Activated CD8-positive, alpha-beta memory T cell treated with anti-CD3 and anti-CD28 coated beads for 24 hours (primary cell): ENCODE results near the gene NR2F2.

Experiments used
- DNase-seq: peaks from one replicate; pipeline ENCODE4 v3.0.0-alpha.2; 2020

NR2F2 gene

GRCh38 chr15:96330450-96331143, at the start of gene NR2F2:
Gene NR2F2 (plus strand): TSS chr15:96330700. CDS start chr15:96332106, 1,406 bp downstream.
- DNase-seq, result no peak

GRCh38 chr15:96285305-96285704, 45.2 kb upstream of the NR2F2 start:
- DNase-seq, result no peak

- DNase-seq, result no peak
Observed at GRCh38 chr15:96285729-96286254, 44.7 kb upstream of the NR2F2 start.

DNA sequence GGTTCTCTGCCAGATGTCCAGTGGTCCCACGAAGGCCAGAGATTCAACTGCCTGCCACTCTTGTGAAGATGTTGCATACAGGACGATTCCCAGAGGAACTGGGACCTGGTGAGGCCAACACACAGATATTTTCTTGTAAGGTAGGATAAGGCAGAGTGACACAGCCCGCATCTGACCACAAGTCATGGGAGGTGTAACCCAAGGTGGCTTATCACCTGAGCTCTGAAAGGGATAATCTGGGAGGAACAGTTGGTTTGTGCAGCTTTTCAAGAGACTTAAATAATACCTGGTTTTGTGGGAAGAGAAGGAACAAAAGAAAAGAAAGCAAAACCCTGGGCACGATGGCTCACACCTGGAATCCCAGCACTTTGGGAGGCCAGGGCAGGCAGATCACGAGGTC, 39.8 kb upstream of the NR2F2 start:
- no peak for DNase-seq

- no peak for DNase-seq
Observed at GRCh38 chr15:96292635-96293034, 37.9 kb upstream of the NR2F2 start.

DNA sequence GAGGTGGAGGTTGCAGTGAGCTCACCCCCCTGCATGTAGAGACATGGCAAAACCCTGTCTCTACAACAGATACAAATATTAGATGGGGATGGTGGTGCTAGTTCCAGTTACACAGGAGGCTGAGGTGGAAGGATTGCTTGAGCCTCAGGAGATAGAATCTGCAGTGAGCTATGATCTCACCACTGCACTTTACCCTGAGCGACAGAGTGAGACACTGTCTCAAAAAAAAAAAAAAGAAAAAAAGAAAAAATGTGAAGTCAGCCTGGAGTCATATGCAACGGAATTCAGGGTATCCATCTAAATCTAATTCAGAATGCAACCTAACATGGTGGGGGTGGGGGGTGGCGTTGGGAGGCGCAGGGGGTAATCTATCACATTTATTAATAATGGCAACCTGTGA, 37.1 kb upstream of the NR2F2 start:
- DNase-seq, result no peak

DNA sequence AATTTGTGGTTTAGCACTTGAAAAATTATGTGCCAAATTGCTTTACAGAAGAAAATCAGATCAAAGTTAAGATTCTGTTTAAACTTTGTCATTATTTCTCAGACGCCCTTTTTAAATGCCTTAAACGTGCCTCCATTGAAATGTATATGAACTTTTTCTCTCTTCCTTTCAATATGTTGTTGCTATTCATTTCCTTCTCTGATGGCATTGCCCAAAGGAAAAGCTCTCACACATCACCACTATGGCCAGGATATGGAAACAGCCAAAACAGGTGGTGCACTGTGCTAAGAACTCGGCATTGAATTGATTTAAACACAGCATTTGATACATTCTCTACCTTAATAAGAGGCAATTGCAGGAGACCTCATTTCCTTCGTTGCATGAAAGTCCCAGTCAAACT, 35.7 kb upstream of the NR2F2 start:
- no peak for DNase-seq

GRCh38 chr15:96296264-96296663, 34.2 kb upstream of the NR2F2 start:
- no peak for DNase-seq

- DNase-seq, result no peak
Observed at GRCh38 chr15:96297783-96298182, 32.7 kb upstream of the NR2F2 start.

DNA sequence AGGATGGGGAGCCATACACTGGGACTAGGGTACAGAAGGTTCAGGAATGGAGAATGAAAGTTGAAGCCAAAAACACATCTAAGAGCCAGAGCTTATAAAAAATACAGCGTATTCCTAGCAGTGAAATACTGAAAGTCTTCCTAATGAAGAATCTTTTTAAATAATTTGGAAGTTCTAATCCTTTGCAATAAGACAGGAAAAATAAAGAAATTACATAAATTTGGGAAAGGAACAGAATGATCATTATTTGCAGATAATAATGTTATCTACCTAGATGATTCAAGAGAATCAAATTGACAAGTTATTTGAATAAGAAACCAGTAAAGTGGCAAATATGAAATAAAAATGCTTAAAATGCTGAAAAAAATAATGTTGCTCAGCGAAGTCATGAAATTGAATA, 32.3 kb upstream of the NR2F2 start:
- DNase-seq, result no peak

- no peak for DNase-seq
Observed at GRCh38 chr15:96300836-96301235, 29.7 kb upstream of the NR2F2 start.

DNA sequence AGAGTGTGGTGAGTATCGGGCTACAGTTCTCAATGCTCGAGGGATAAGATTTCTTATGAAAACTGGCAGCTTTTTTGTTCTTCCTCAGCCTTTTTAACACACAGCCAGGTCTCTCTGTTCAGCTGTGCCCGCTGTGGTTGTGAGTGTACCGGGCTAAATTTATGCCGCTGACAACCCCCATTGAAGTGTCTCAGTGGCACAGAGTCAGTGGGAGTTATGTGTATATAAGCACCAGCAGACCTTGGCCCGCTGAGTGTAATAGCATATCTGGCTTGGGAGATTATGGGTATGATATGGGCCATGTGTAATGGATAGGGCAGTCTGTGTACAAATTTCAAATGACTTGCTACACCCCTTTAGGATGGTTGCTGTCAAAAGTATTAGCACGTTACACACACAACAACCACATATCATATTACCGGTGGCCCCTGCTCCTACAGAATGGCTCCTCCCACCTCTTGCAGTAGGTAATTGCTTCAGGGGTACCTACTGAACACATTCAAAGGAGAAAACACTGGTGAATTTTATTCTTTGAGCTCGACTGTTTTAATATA, 26.9 kb upstream of the NR2F2 start:
- no peak for DNase-seq

DNA sequence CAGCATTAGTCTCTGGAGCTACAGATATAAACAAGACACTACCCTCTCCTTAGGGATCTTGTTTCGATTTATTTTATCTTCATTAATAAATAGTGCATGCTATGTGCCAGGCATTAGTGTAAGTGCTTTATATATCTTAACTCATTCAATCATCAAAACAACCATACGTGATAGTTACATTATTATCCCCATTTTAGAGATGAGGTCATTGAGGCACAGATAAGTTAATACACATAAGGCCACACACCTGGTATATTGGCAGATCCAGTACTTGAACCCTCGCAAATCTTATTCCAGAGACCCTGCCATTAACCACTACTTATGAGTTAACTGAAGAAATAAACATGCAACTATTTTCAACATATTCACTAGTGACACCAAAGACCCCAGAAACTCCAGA, 25.7 kb upstream of the NR2F2 start:
- no peak for DNase-seq

- no peak for DNase-seq
Observed at GRCh38 chr15:96306321-96306720, 24.2 kb upstream of the NR2F2 start.

DNA sequence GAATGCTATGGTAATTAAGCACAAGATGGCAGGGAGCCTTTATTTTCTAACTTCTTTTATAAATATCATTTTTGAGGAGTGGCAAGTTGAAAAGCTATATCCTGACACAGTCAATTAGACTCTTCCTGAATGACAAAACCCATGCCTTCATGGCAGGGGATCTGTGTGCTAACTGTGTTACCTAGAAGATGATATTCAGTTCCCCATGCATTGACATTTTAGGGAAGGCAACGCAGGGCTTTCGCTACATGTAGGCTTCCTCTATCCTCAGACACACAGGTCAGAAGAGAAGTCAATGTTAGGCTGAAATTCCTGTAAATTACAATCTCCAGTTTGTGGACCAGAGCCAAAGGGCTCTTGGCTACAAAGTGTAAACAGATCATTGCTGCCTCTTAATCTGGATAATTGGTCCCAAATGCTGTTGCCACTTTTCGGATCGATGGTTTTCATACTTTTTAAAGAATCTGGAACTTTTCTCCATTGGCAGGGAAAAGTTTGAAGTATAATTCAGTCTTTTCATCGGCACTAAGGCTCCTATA, 22.6 kb upstream of the NR2F2 start:
- no peak for DNase-seq

GRCh38 chr15:96309143-96309660, 21.3 kb upstream of the NR2F2 start:
- DNase-seq, result no peak

- DNase-seq, result no peak
Observed at GRCh38 chr15:96311256-96311955, 19.1 kb upstream of the NR2F2 start.

GRCh38 chr15:96311956-96312294, 18.6 kb upstream of the NR2F2 start:
- DNase-seq, result no peak

DNA sequence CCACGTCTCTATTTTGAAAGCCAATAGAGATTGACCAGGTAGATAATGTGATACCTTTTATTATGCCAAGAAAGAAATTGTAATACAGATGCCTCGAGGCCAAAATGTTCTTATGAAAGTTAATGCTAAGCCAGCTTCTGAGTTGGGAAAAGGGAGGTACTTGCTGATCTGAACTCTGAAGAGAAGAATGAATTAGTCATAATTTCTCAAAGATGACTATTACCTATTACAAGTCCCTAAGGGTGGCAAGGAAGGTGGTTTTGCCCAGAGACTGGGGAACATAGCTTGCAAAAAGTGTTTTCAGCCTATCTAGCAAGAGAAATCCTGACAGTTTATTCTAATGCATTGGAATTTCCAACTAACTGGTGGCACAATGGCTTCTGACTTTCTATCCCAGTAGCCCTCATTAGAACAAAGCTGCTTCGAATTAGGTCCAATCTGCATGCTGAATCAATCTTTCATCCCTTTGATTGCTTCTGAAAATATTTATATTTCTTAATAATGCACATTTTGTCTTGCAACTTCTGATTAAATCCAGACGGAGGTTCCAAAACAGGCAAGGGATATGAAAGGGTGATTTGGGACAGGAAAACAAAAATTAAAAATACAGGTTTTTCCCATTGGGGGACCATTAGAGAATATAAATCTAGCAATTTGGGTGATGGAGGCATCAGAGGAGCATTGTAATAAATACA, 17.7 kb upstream of the NR2F2 start:
- no peak for DNase-seq

DNA sequence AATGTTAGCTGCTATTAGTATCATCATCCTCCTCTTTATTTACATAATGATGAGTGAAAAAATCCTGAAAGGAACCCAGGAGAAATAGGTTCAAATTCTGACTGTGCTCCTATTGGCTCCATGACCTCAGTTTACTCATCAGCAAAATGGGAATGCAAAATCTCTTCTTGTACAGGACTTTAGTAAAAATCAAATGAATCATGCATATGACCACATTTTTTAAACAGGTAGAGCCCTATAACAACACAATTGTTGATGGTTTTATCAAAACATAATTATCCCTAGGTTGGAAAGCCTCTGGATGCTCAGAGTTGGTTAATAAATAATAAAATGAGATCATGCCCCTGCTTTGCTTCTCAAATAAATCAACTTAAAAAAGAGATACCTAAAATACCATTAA, 16.0 kb upstream of the NR2F2 start:
- DNase-seq, result no peak

DNA sequence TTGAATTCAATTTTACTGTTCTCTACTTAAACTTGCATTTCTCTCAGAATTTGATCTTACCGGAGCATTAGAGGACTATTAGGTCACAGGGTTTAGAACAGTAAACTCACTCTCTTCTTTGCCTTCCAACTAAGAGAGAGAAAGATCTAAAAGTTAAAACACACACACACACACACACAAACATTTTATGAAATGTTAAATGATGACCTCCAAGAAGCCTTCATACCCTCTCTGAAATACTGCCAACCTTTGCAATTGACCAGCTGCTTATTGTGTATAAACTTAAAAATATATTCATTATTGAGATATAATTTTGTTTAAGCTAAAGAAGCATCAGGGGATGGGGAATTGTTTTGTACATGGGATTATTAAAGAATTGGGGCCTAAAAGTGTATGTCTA, 15.5 kb upstream of the NR2F2 start:
- DNase-seq, result no peak

GRCh38 chr15:96316953-96317629, 13.4 kb upstream of the NR2F2 start:
- no peak for DNase-seq

GRCh38 chr15:96320107-96320506, 10.4 kb upstream of the NR2F2 start:
- no peak for DNase-seq
